ENCODE data around the gene OXSR1. TPM values are rescaled to one million over a fixed set of nuclear protein-coding genes. Genes with fewer than 3 reads are reported as not detected.

Gene OXSR1
- total RNA-seq, 1 donor from 2014 or later = 36.0 TPM

GRCh38 chr3:38128303-38128655 lies 37.1 kb upstream of the OXSR1 start:
- Mint-ChIP-seq H3K4me1 (ENCODE audit: unreplicated experiment) (no peaks in the 10 kb centered on the region), H3K36me3 (ENCODE audit: low read depth, unreplicated experiment) (peaks cover 38% of the 10 kb centered on the region), H3K27me3 (ENCODE audit: unreplicated experiment) (peaks cover 4% of the 10 kb centered on the region), H3K27ac (ENCODE audit: unreplicated experiment) (no peak overlapping the region), H3K4me3 (ENCODE audit: unreplicated experiment) (no peak overlapping the region), H3K9me3 (ENCODE audit: unreplicated experiment) (no peaks in the 10 kb centered on the region)
- no peak for DNase-seq (ENCODE audit: low spot score)
- no peak for TF ChIP-seq CTCF (IDR thresholded peaks at IDR 0.05; ENCODE audit: unreplicated experiment)

GRCh38 chr3:38129058-38129457 lies 36.3 kb upstream of the OXSR1 start:
- no peak overlapping the region for H3K27ac Mint-ChIP-seq (ENCODE audit: unreplicated experiment)
- no peak overlapping the region for H3K4me3 Mint-ChIP-seq (ENCODE audit: unreplicated experiment)
- DNase-seq (ENCODE audit: low spot score) = no peak
- H3K9me3 Mint-ChIP-seq (ENCODE audit: unreplicated experiment) = no peaks in the 10 kb centered on the region
- no peak for TF ChIP-seq CTCF (IDR thresholded peaks at IDR 0.05; ENCODE audit: unreplicated experiment)
- peaks cover 4% of the 10 kb centered on the region for H3K27me3 Mint-ChIP-seq (ENCODE audit: unreplicated experiment)
- peaks cover 41% of the 10 kb centered on the region for H3K36me3 Mint-ChIP-seq (ENCODE audit: low read depth, unreplicated experiment)
- H3K4me1 Mint-ChIP-seq (ENCODE audit: unreplicated experiment) = no peaks in the 10 kb centered on the region

GRCh38 chr3:38130631-38131065 lies 34.7 kb upstream of the OXSR1 start:
- no peak overlapping the region for H3K27ac Mint-ChIP-seq (ENCODE audit: unreplicated experiment)
- H3K27me3 Mint-ChIP-seq (ENCODE audit: unreplicated experiment) = peaks cover 5% of the 10 kb centered on the region
- H3K4me1 Mint-ChIP-seq (ENCODE audit: unreplicated experiment) = peaks cover 5% of the 10 kb centered on the region
- no peak overlapping the region for H3K4me3 Mint-ChIP-seq (ENCODE audit: unreplicated experiment)
- H3K9me3 Mint-ChIP-seq (ENCODE audit: unreplicated experiment) = no peaks in the 10 kb centered on the region
- no peak for DNase-seq (ENCODE audit: low spot score)
- H3K36me3 Mint-ChIP-seq (ENCODE audit: low read depth, unreplicated experiment) = peaks cover 35% of the 10 kb centered on the region
- TF ChIP-seq CTCF (IDR thresholded peaks at IDR 0.05; ENCODE audit: unreplicated experiment) = no peak

GRCh38 chr3:38131621-38132369 lies 33.5 kb upstream of the OXSR1 start:
- H3K4me1 Mint-ChIP-seq (ENCODE audit: unreplicated experiment) = peaks cover 12% of the 10 kb centered on the region
- TF ChIP-seq CTCF (IDR thresholded peaks at IDR 0.05; ENCODE audit: unreplicated experiment) = no peak
- peak; percentile 72 for DNase-seq (ENCODE audit: low spot score)
- H3K27me3 Mint-ChIP-seq (ENCODE audit: unreplicated experiment) = peaks cover 4% of the 10 kb centered on the region
- H3K9me3 Mint-ChIP-seq (ENCODE audit: unreplicated experiment) = no peaks in the 10 kb centered on the region
- no peak overlapping the region for H3K27ac Mint-ChIP-seq (ENCODE audit: unreplicated experiment)
- peaks cover 29% of the 10 kb centered on the region for H3K36me3 Mint-ChIP-seq (ENCODE audit: low read depth, unreplicated experiment)
- H3K4me3 Mint-ChIP-seq (ENCODE audit: unreplicated experiment) = no peak overlapping the region

- no peak for TF ChIP-seq CTCF (IDR thresholded peaks at IDR 0.05; ENCODE audit: unreplicated experiment)
- Mint-ChIP-seq H3K9me3 (ENCODE audit: unreplicated experiment) (no peaks in the 10 kb centered on the region), H3K27ac (ENCODE audit: unreplicated experiment) (no peak overlapping the region), H3K4me1 (ENCODE audit: unreplicated experiment) (peaks cover 20% of the 10 kb centered on the region), H3K27me3 (ENCODE audit: unreplicated experiment) (peaks cover 6% of the 10 kb centered on the region), H3K36me3 (ENCODE audit: low read depth, unreplicated experiment) (peaks cover 27% of the 10 kb centered on the region), H3K4me3 (ENCODE audit: unreplicated experiment) (no peak overlapping the region)
- no peak for DNase-seq (ENCODE audit: low spot score)
Observed at GRCh38 chr3:38133209-38133556, 32.2 kb upstream of the OXSR1 start.

Data from endothelial cell (in vitro differentiated cells).